Measurements from ENCODE around the gene POU2F1. TPM values are rescaled to one million over a fixed set of nuclear protein-coding genes. Genes with fewer than 3 reads are reported as not detected.

The POU2F1 gene
- total RNA-seq, result 36.1 and 39.2 TPM in 2 replicates
- long read RNA-seq, full-length matches to known transcripts, result 19 of 41 reads
- long read RNA-seq, partial matches to known transcripts, result 11 of 41 reads
- long read RNA-seq, other reads (novel, unspliced or antisense), result 11 of 41 reads

GRCh38 chr1:167220537-167221125 is at the start of gene POU2F1:
POU2F1 (plus strand) TSS chr1:167220886; CDS start chr1:167220898, 12 bp downstream.
- Mint-ChIP-seq H3K36me3 (ENCODE audit: insufficient read depth) (no peaks in the 10 kb centered on the region), H3K27ac (peak within 1 kb of the TSS; percentile 100), H3K4me1 (ENCODE audit: low read depth) (peaks cover 23% of the 10 kb centered on the region), H3K27me3 (no peaks in the 10 kb centered on the region), H3K4me3 (ENCODE audit: low read depth) (peak within 1 kb of the TSS; percentile 88), H3K9me3 (ENCODE audit: low read depth) (peaks cover 5% of the 10 kb centered on the region)
- DNase-seq (ENCODE audit: low spot score, unreplicated experiment), result peak; percentile 98
- peak; percentile 57 for TF ChIP-seq CTCF (IDR thresholded peaks at IDR 0.05; ENCODE audit: unreplicated experiment)

GRCh38 chr1:167171286-167171929 is 49.3 kb upstream of the POU2F1 start:
- no peaks in the 10 kb centered on the region for H3K36me3 Mint-ChIP-seq (ENCODE audit: insufficient read depth)
- no peak overlapping the region for H3K27ac Mint-ChIP-seq
- TF ChIP-seq CTCF (IDR thresholded peaks at IDR 0.05; ENCODE audit: unreplicated experiment), result no peak
- peaks cover 5% of the 10 kb centered on the region for H3K4me1 Mint-ChIP-seq (ENCODE audit: low read depth)
- no peak for DNase-seq (ENCODE audit: low spot score, unreplicated experiment)
- peaks cover 20% of the 10 kb centered on the region for H3K27me3 Mint-ChIP-seq
- H3K9me3 Mint-ChIP-seq (ENCODE audit: low read depth), result no peaks in the 10 kb centered on the region
- H3K4me3 Mint-ChIP-seq (ENCODE audit: low read depth), result no peak overlapping the region

- Mint-ChIP-seq H3K27ac (no peak overlapping the region), H3K4me3 (ENCODE audit: low read depth) (no peak overlapping the region), H3K4me1 (ENCODE audit: low read depth) (no peaks in the 10 kb centered on the region), H3K9me3 (ENCODE audit: low read depth) (no peaks in the 10 kb centered on the region), H3K36me3 (ENCODE audit: insufficient read depth) (no peaks in the 10 kb centered on the region), H3K27me3 (peaks cover 28% of the 10 kb centered on the region)
- DNase-seq (ENCODE audit: low spot score, unreplicated experiment), result no peak
- no peak for TF ChIP-seq CTCF (IDR thresholded peaks at IDR 0.05; ENCODE audit: unreplicated experiment)
Measured at GRCh38 chr1:167173516-167174184, 47.0 kb upstream of the POU2F1 start.

GRCh38 chr1:167175901-167176300 is 44.8 kb upstream of the POU2F1 start:
- H3K36me3 Mint-ChIP-seq (ENCODE audit: insufficient read depth), result no peaks in the 10 kb centered on the region
- no peak overlapping the region for H3K27ac Mint-ChIP-seq
- no peak for DNase-seq (ENCODE audit: low spot score, unreplicated experiment)
- no peaks in the 10 kb centered on the region for H3K9me3 Mint-ChIP-seq (ENCODE audit: low read depth)
- no peak overlapping the region for H3K4me3 Mint-ChIP-seq (ENCODE audit: low read depth)
- no peak for TF ChIP-seq CTCF (IDR thresholded peaks at IDR 0.05; ENCODE audit: unreplicated experiment)
- peaks cover 21% of the 10 kb centered on the region for H3K27me3 Mint-ChIP-seq
- no peaks in the 10 kb centered on the region for H3K4me1 Mint-ChIP-seq (ENCODE audit: low read depth)

- no peak for DNase-seq (ENCODE audit: low spot score, unreplicated experiment)
- Mint-ChIP-seq H3K36me3 (ENCODE audit: insufficient read depth) (no peaks in the 10 kb centered on the region), H3K4me3 (ENCODE audit: low read depth) (no peak overlapping the region), H3K27ac (no peak overlapping the region), H3K27me3 (peaks cover 19% of the 10 kb centered on the region), H3K4me1 (ENCODE audit: low read depth) (no peaks in the 10 kb centered on the region), H3K9me3 (ENCODE audit: low read depth) (no peaks in the 10 kb centered on the region)
- TF ChIP-seq CTCF (IDR thresholded peaks at IDR 0.05; ENCODE audit: unreplicated experiment), result no peak
Measured at GRCh38 chr1:167178831-167179230, 41.9 kb upstream of the POU2F1 start.
